Activated T-cell treated with anti-CD3 and anti-CD28 coated beads for 1 hour (primary cell): Measurements from ENCODE around the gene IGSF21.
"Not testable (repeated sequence)": the region's sequence is repeated elsewhere in the genome, so short reads cannot be mapped to it uniquely, and the experiment has no call there.

Experiments
- DNase-seq: peaks from one replicate; pipeline ENCODE4 v3.0.0-alpha.2; 2020; ENCODE audit warnings: low read depth

IGSF21 gene

GRCh38 chr1:18145851-18146618 is 38.4 kb downstream of the IGSF21 start:
- no peak for DNase-seq

GRCh38 chr1:18146886-18147285 is 39.3 kb downstream of the IGSF21 start:
- DNase-seq, result no peak

- DNase-seq, result no peak
Measured at GRCh38 chr1:18147672-18148071, 40.1 kb downstream of the IGSF21 start.

- no peak for DNase-seq
Measured at GRCh38 chr1:18148461-18148860, 40.9 kb downstream of the IGSF21 start.

- no peak for DNase-seq
Measured at GRCh38 chr1:18149027-18149641, 41.5 kb downstream of the IGSF21 start.

- DNase-seq, result no peak
Measured at GRCh38 chr1:18151436-18152122, 44.0 kb downstream of the IGSF21 start.

GRCh38 chr1:18154430-18155194 is 47.0 kb downstream of the IGSF21 start:
- no peak for DNase-seq

- DNase-seq, result no peak
Measured at GRCh38 chr1:18155881-18156385, 48.3 kb downstream of the IGSF21 start.

GRCh38 chr1:18157352-18157751 is 49.8 kb downstream of the IGSF21 start:
- DNase-seq, result no peak

GRCh38 chr1:18157968-18158367 is 50.4 kb downstream of the IGSF21 start:
- DNase-seq, result no peak

GRCh38 chr1:18158714-18159113 is 51.1 kb downstream of the IGSF21 start:
- no peak for DNase-seq

GRCh38 chr1:18160290-18160942 is 52.8 kb downstream of the IGSF21 start:
- DNase-seq, result no peak

- no peak for DNase-seq
Measured at GRCh38 chr1:18161690-18162089, 54.1 kb downstream of the IGSF21 start.

- not testable (repeated sequence) for DNase-seq
Measured at GRCh38 chr1:18165640-18166039, 58.0 kb downstream of the IGSF21 start.

- no peak for DNase-seq
Measured at GRCh38 chr1:18166341-18166740, 58.7 kb downstream of the IGSF21 start.

- no peak for DNase-seq
Measured at GRCh38 chr1:18166929-18167328, 59.3 kb downstream of the IGSF21 start.

GRCh38 chr1:18170444-18170843 is 62.8 kb downstream of the IGSF21 start:
- no peak for DNase-seq

- no peak for DNase-seq
Measured at GRCh38 chr1:18174037-18174436, 66.4 kb downstream of the IGSF21 start.

GRCh38 chr1:18175051-18175450 is 67.5 kb downstream of the IGSF21 start:
- DNase-seq, result no peak

- DNase-seq, result no peak
Measured at GRCh38 chr1:18175530-18176377, 68.2 kb downstream of the IGSF21 start.

- DNase-seq, result no peak
Measured at GRCh38 chr1:18176619-18177018, 69.0 kb downstream of the IGSF21 start.
